HG03066 (cell line): Measurements from ENCODE around the gene ABL2.
A peak's percentile ranks its signal among the peaks of the same experiment; 100 is the strongest.
"Not testable (repeated sequence)": the region's sequence is repeated elsewhere in the genome, so short reads cannot be mapped to it uniquely, and the experiment has no call there.

Source experiments
- ATAC-seq: cut with Tn5 transposase; IDR thresholded peaks from one replicate; pipeline ENCODE4 v1.9.1; 2021; ENCODE audit warnings: low read depth; ENCODE audit not compliant: unreplicated experiment

The ABL2 gene

DNA sequence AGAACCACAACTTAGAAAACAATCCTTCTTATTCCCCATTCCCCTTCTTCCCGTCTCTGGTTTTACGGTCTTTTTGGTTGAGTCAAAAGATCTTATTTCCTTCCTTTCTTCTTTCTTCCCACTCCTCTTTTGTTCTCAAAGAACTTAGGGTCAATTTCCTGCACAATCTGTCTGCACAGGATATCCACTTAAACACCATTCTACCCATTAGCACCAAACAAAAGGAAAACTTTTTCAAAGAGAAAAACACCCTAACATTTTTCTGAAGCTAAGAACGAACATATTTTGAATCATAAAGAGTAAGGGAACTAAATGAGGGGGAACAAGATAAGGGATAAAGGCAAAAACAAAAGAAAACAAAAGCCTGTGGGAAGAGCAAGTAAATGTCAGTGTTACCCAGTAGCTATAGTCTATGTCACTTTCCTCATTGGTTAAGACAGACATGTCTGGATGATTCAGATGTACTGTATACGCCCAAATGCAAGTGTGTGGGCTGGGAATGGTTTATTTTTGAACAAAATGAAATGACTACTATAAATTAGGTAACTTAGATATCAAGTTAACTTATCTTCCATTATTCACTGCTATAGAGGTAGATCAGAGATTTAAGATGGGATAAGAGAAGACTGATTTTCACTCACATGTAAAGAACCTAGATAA lies 87.8 kb downstream of the ABL2 start:
- ATAC-seq, result no peak

DNA sequence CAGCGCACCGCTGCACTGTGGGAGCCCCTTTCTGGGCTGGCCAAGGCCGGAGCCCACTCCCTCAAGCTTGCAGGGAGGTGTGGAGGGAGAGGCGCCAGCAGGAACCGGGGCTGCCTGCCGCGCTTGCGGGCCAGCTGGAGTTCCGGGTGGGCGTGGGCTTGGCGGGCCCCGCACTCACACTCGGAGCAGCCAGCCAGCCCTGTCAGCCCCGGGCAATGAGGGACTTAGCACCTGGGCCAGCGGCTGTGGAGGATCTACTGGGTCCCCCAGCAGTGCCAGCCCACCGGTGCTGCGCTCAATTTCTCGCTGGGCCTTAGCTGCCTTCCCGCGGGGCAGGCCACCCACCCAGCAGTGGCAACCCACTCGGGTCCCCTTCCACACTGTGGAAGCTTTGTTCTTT lies 90.7 kb downstream of the ABL2 start:
- ATAC-seq, result not testable (repeated sequence)

DNA sequence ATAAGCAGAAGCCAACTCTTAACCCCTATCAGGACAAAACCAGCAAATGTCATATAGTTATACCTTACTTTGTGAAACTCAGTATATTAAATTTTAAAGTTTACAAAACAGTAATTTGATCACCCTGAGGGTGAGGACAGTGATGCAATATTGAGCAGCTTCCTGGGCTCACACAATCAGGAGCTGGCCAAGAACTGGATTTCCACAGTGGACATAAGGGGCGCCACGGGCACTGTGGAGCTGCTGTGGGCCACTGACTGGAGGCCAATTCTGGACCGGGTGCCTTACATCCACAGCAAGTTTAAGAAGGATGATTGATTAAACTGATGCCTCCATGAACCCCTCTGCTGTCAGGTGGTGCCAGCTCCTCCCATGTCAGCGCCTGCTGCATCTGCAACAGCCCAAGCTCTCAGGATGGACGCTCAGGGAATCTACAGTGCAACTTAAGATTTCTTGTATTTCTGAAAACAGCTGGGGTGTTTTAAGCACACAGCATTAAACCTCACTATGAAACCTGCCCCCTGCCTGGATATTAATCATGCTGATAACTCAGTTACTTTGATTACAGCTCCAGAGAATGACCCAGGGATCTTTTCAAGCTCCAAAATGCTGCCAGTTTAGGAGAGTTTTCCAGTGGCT lies 91.7 kb downstream of the ABL2 start:
- ATAC-seq, result no peak

DNA sequence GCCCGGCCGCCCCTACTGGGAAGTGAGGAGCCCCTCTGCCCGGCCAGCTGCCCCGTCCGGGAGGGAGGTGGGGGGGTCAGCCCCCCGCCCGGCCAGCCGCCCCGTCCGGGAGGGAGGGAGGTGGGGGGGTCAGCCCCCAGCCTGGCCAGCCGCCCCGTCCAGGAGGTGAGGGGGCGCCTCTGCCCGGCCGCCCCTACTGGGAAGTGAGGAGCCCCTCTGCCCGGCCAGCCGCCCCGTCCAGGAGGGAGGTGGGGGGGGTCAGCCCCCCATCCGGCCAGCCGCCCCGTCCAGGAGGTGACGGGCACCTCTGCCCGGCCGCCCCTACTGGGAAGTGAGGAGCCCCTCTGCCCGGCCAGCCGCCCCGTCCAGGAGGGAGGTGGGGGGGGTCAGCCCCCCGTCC lies 93.8 kb downstream of the ABL2 start:
- ATAC-seq, result not testable (repeated sequence)

DNA sequence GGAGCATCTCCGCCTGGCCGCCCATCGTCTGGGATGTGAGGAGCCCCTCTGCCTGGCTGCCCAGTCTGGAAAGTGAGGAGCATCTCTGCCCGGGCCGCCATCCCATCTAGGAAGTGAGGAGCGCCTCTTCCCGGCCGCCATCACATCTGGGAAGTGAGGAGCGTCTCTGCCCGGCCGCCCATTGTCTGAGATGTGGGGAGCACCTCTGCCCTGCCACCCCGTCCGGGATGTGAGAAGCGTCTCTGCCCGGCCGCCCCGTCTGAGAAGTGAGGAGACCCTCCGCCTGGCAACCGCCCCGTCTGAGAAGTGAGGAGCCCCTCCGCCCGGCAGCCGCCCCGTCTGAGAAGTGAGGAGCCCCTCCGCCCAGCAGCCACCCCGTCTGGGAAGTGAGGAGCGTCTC lies 94.3 kb downstream of the ABL2 start:
- ATAC-seq, result not testable (repeated sequence)

DNA sequence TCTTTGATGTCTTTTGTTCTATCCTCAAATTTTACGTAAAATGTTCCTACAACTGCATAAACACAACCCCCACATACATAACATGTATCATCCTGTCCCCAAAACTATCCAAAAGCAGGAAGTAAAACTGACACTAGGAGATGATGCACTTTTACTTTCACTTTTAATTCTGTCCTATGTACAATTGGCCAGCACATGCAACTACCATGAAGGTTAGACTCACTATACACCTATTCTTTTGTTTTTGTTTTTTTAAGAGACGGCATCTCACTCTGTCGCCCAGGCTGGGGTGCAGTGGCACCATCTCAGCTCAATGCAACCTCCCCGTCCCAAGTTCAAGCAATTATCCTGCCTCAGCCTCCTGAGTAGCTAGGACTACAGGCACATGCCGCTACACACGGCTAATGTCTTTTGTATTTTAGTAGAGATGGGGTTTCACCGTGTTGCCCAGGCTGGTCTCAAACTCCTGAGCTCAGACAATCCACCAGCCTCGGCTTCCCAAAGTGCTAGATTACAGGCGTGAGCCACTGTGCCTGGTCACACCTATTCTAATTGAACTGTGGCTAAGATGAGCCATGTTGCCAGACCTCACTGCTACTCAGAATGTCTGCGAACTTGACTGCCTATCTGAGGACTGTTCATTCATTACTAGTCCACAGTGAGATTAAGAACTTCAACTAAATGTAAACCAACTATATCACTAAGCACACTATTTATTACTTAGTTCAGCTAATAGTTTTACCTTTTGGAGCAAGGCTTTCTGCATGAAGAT lies 99.6 kb downstream of the ABL2 start:
- ATAC-seq, result peak; percentile 98

DNA sequence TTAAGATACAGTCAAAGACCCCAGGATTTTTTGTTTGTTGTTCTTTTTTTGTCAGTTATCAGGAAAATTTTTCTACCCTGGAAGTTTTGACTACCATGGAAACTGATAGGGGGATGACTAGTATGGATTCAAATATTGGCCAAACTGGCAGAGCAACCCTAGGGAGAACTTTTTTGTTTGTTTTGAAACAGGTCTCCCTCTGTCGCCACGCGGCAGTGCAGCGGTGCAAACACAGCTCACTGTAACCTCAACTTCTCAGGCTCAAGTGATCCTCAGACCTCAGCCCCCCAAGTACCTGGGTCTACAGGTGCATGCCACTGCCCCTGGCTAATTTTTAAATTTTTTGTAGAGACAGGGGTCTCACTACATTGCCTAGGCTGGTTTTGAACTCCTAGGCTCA lies 101.0 kb downstream of the ABL2 start:
- no peak for ATAC-seq

DNA sequence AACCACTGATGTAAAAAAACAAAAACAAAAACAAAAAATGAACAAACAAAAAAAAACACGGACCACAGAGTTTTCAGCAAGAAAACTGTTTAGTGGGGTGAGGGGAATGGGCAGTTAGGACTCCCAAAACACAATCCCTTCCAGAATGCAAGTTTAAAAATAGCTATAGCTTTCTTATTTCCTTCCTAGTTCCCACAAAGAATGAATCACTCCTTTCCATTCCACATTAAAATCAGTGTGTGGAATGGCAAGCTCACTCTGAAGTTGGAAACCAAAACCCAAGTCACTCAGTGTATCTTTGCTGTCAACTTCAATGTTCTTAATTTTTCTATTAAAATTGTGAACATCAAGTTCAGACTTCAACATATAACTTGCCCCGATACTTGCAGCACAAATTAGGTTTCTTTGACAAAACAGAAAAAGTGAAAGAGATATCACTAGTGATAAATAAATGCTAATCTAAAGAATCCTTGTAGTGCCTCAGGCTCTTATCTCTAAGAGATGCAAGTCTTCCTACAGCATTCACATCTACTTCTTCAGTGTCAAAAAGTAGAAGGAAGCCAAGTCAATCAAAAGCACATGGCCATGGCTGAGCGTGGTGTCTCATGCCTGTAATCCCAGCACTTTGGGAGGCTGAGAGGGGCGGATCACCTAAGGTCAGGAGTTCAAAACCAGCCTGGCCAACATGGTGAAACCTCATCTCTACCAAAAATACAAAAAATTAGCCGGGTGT lies 102.1 kb downstream of the ABL2 start:
- no peak for ATAC-seq

DNA sequence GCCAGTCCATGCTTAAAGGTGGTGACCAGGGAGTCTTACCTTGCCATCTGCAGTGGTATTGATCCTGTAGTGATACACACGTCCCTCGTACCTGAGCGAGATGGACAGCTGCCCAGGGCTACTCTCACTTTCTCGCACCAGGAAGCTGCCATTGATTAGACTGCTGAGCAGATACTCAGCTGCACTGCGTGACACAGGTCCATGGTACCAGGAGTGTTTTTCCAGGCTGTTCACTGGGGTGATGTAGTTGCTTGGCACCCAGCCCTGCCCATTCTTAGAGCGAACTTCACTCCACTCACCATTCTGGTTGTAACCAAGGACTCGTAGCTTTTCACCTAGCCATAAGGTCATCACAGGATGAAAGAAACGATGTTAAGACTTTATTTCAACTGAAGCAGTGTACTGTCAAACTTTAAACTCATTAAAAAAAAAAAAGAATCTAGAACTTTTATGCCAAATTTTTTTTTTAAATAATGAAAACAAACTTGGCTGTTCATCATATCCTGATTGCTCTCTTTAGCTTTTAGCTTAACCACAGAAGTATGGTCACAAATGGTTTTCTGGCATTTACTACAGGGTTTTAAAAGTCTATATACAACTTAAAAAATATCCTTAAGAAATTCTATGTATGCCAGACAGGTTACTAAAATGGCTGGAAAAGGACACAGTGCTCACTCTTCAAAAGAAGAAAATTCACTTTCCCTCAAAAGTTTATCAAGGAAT lies 103.0 kb downstream of the ABL2 start:
- no peak for ATAC-seq

DNA sequence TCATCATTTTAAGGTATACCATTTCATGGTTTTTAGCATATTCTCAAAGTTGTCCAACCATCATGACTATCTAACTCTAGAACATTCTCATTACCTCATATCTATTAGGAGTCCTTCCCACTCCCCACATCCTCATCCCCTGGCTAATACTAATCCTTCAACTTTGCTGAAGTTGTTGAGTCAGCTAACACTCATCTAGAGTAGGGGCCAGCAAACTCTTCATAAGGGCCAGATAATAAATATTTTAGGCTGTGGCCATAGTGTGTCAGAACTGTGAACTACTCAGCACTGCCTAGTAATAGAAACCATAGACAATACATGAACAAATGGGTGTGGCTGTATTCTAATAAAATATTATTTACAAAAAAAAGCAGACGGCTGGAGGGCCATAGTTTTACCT lies 104.6 kb downstream of the ABL2 start:
- no peak for ATAC-seq

DNA sequence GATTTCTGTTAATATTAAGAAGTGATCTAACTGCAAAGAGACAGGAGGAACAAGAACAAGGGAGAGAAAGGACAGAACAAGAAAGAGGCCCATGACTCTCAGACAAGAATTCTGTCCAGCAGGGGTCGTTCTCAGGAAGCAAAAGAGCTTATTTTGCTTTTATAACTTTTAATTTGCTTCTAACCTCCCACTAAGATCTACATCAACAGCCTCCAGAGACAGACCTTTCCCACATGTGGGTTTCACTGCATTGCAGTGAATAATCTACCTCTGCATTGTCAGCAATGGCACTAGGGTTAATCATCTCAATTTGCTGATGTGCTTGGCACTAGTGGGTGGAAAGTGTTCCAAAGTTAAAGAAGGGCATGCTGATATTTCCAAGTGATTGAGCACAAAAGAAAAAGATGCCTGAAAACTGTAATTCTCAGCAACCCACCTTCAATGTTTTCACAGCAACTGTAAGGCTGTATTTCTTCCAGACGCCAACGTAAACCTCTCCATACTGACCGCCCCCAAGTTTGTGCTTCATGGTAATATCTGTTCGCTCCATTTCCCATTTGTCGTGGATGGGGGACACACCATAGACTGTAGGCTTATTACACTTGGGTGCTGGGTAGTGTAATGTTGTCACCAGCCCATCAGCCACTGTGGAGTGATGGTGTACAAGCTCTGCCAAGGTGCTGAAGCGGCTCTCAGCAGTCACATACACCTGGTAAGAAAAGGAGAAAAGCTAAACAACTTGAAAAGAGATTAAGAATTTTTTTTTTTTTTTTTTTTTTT lies 108.1 kb downstream of the ABL2 start:
- ATAC-seq, result no peak

DNA sequence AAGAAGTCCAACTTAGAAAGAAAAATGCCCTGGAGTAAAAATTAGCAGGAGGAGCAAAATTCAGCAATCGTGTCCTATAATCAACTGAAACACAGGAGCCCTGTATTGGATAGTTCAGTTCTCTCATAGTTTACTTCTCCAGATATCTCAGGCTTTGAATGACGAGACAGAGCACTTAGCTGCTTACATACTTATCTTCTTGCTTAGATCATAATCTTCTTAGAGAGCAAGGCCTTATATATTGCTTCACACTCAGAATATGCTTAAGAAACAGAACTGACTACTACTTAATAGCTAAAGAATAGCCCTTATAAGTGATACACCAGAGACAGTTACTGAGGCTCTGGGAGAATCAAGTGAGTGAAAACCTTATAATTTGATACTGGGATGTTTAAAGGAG lies 108.7 kb downstream of the ABL2 start:
- no peak for ATAC-seq

DNA sequence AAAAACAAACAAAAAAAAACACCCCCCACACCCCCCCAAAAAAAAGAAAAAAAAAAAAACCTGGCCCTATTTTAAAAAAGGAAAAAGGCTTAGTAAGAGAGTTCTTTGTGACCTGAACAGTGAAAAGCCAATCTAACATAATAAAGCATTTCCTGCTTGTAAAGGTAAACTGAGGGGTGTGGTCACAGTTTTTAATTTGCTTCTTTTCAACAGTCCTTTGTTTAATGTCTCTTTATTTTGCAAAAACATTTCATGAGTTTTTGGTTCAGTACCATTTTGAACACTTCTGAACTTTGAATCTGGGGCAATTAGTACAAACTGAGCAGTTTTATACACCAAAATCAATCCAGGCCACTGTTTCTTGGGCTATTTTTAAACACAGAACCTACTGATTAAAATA lies 110.0 kb downstream of the ABL2 start:
- no peak for ATAC-seq

DNA sequence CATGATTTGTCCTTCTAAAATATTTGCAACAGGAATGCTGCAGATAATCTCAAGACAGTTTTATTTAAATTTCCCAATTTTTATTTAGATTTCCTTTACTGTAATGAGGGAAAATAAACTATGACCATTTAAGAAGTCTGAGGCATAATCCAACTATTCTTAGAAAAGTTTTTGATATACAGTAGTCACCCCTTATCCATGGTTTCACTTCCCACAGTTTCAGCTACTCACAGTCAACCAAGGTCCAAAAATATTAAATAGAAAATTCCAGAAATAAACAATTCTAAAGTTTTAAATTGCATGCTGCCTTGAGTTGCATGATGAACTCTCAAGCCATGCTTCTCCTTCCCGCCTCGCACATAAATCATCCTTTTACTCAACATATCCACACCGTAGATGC lies 114.3 kb downstream of the ABL2 start:
- ATAC-seq, result no peak

DNA sequence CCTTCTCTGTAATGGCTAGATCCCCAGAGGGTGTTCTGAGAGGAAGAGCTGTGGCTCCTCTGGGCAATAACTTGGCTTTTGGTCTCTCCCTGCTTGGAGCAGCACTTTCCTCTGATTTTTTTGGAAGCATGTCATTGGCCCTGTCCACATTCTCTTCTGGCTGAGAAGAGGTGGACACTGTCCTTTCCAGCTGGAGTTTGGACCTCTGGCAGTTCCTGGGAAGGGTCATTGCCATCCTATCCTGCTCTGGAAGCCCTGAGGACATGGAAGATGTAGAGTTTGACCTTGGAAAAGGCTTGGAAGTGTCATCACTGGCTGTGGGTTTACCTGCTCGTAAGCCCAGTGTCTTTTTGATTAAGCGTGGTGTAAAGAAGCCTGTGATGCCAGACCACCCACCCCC lies 120.8 kb downstream of the ABL2 start:
- no peak for ATAC-seq

DNA sequence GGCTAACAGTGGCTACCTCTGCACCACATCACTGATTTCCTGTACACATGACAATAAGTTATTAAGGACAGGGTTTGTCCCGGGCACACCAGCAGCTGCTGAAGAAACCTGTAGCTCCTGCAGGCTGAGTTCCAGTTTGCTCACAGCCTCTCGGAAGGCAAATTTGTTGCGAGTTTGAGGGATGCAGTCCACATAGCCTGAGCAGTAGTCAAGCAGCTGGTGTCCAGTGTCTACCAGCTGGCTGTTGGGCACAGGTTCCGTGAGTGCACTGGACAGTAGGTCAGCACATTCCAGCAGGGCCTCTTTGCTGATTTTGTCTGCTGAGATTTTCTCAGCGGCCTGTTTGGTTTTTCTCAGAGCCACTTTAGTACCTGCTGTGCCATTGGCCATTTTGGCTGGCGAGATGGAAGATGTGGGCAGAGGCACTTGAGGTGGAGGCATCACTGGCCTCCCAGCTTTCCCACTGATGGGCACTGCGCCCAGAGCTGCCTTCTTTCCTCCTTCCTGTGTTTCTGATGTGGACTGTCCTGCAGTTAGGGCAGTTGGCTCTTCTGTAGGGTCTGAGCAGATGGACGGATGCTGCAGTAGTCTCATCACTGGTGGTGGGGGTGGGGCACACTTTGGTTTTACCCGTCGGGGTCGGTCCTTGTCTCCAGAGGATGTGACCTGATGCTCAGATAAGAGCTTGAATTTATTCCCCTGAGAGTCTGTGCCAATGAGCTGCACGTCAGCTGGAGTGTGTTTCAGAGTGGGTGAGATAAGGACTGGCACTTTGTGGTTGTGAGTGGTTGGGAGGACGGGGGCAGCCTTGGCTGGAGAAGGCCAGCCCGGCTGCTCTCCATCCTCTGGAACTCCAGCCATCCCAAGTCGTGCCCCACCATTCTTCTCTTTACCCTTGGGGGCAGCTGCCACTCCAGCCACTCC lies 121.5 kb downstream of the ABL2 start:
- ATAC-seq, result no peak

DNA sequence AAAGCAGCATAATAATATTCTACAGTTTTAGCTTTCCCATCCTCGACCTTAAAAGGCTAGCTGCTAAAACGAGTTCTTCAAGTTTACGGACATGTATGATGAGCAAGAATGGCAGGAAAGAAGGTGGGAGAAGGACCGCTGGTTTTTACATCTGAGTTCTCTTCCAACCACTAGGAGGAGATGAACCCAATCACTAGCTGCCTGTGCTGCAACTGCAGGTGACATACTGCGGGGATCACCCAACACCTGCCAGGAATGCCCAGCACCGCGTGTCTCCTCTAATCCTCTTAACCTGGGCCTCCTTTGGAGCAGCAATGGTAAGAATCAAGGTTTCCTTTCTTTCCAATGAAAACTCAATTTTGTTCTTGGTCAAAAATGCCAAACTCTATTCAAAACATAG lies 124.1 kb downstream of the ABL2 start:
- no peak for ATAC-seq

DNA sequence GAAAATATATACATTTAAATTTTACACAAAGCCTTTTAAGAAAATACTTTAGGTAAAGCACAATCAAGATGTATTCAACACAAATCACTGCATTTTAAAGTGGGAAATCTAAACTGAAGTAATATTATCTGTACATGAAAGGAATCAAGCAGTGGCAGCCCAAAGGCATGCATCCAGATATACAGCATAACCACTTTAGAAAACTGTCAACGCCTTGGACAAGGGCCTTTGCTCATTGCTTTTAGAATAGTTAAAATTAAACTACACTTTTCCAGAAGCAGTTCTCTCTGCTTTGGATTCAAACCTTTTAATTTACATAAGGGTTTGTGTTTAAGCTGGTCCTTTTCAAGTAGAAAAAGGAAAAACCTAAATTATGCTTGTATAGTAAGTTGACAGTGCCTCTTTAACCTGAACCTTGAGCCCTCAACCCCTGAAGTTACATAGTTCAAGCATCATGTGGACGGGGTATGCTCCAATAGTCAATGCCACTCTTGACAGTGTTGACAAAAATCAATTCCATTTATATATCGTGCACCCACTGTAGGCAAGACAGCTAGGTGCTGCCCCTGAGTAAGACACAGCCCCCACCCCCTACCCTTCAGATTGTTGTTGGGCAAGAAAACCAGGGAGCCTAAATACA lies 124.7 kb downstream of the ABL2 start:
- no peak for ATAC-seq
